IMR-90 (cell line): ENCODE measurements around the gene TSNAXIP1. TPM values are rescaled to one million over a fixed set of nuclear protein-coding genes. Genes with fewer than 3 reads are reported as not detected.

Source experiments
- ATAC-seq: fragments of 200-7000 bp; cut with Tn5 transposase; 2 replicates; pipeline ENCODE4 v1.9.1; 2020; ENCODE audit warnings: low read depth, mild to moderate bottlenecking, moderate library complexity
- BruUV-seq: library from RNA; stranded (reverse); fragments of 400-500 nt; replicated peaks from 2 replicates; lab custom pipeline; 2021; lab: Mats Ljungman, UMichigan
- CTCF ChIA-PET: fragments of 300-600 bp; formaldehyde crosslinking; extraction: SDS; loops from one replicate; lab custom pipeline; 2021; ENCODE audit warnings: antibody characterized with exemption; lab: Yijun Ruan, JAX
- POLR2A ChIA-PET: fragments of 300-600 bp; sonication (Branson Sonifier 250); formaldehyde crosslinking; loops from one replicate; lab custom pipeline; 2022; ENCODE audit warnings: antibody characterized with exemption; ENCODE audit not compliant: unreplicated experiment; lab: Charles Lee
- DNase-seq: peaks from one replicate; pipeline ENCODE4 v3.0.0; 2013
- H2AFZ ChIP-seq: replicated peaks from 2 replicates; pipeline ENCODE3; 2013; ENCODE audit warnings: low read length, mild to moderate bottlenecking; ENCODE audit not compliant: poor library complexity
- H2AK5ac ChIP-seq: 2 replicates; pipeline ENCODE4 v1.6.1; 2013; ENCODE audit warnings: low read depth, low read length, inconsistent platforms
- H2AK9ac ChIP-seq: replicated peaks from 2 replicates; pipeline ENCODE3; 2013; ENCODE audit warnings: mild to moderate bottlenecking, low read depth, low read length, moderate library complexity; ENCODE audit not compliant: poor library complexity
- H2BK120ac ChIP-seq: 2 replicates; pipeline ENCODE4 v1.6.1; 2013; ENCODE audit warnings: low read depth, low read length, inconsistent platforms
- H2BK15ac ChIP-seq: 3 replicates; pipeline ENCODE4 v1.6.1; 2013; ENCODE audit warnings: low read depth, low read length, inconsistent platforms
- H2BK20ac ChIP-seq: 2 replicates; pipeline ENCODE4 v1.6.1; 2013; ENCODE audit warnings: low read depth, mild to moderate bottlenecking, inconsistent platforms, low read length, moderate library complexity
- H2BK5ac ChIP-seq: 2 replicates; pipeline ENCODE4 v1.6.1; 2013; ENCODE audit warnings: mild to moderate bottlenecking, low read depth, low read length, inconsistent platforms; ENCODE audit not compliant: poor library complexity, severe bottlenecking
- H3K14ac ChIP-seq: replicated peaks from 2 replicates; pipeline ENCODE4 v1.6.1; 2013; ENCODE audit warnings: low read depth, low read length, inconsistent platforms
- H3K18ac ChIP-seq: 2 replicates; pipeline ENCODE4 v1.6.1; 2013; ENCODE audit warnings: low read depth, low read length, control low read depth
- H3K23ac ChIP-seq: 2 replicates; pipeline ENCODE4 v1.6.1; 2013; ENCODE audit warnings: low read depth, low read length, inconsistent platforms
- H3K27ac ChIP-seq: 2 replicates; pipeline ENCODE4 v1.5.1; 2013; ENCODE audit warnings: mild to moderate bottlenecking, control low read depth, low read length; ENCODE audit not compliant: insufficient read depth
- H3K27me3 ChIP-seq: 2 replicates; pipeline ENCODE4 v1.6.1; 2013; ENCODE audit warnings: low read length; ENCODE audit not compliant: control insufficient read depth, insufficient read depth
- H3K36me3 ChIP-seq: 2 replicates; pipeline ENCODE4 v1.6.1; 2013; ENCODE audit warnings: low read length, mixed read lengths; ENCODE audit not compliant: control insufficient read depth, insufficient read depth
- H3K4ac ChIP-seq: 2 replicates; pipeline ENCODE4 v1.6.1; 2013; ENCODE audit warnings: low read depth, low read length, inconsistent platforms
- H3K4me1 ChIP-seq: 2 replicates; pipeline ENCODE4 v1.6.1; 2013; ENCODE audit warnings: low read length, mixed read lengths; ENCODE audit not compliant: control insufficient read depth, insufficient read depth
- H3K4me2 ChIP-seq: 2 replicates; pipeline ENCODE4 v1.6.1; 2013; ENCODE audit warnings: low read depth, mild to moderate bottlenecking, control low read depth, low read length, moderate library complexity
- H3K4me3 ChIP-seq: 2 replicates; pipeline ENCODE4 v1.5.1; 2013; ENCODE audit warnings: low read depth, mild to moderate bottlenecking, control low read depth, low read length, moderate library complexity; ENCODE audit not compliant: insufficient read depth
- H3K56ac ChIP-seq: 2 replicates; pipeline ENCODE4 v1.6.1; 2013; ENCODE audit warnings: low read length, inconsistent platforms; ENCODE audit not compliant: insufficient read depth; ENCODE audit errors: extremely low read depth
- H3K79me1 ChIP-seq, 2 experiments: 2 replicates each; pipeline ENCODE4 v1.6.1; 2013; ENCODE audit warnings: low read length in 2 of 2, inconsistent platforms in 1 of 2, low read depth in 1 of 2
- H3K9ac ChIP-seq: 2 replicates; pipeline ENCODE4 v1.6.1; 2013; ENCODE audit warnings: low read depth, low read length, control low read depth
- H3K9me1 ChIP-seq: 2 replicates; pipeline ENCODE4 v1.6.1; 2013; ENCODE audit warnings: low read length, inconsistent platforms; ENCODE audit not compliant: insufficient read depth
- H3K9me3 ChIP-seq: 2 replicates; pipeline ENCODE4 v1.6.1; 2013; ENCODE audit warnings: low read length; ENCODE audit not compliant: control insufficient read depth, insufficient read depth
- H4K20me1 ChIP-seq: 2 replicates; pipeline ENCODE4 v1.6.1; 2013; ENCODE audit warnings: low read length, inconsistent platforms; ENCODE audit not compliant: insufficient read depth
- H4K5ac ChIP-seq: 2 replicates; pipeline ENCODE4 v1.6.1; 2013; ENCODE audit warnings: mild to moderate bottlenecking, low read depth, low read length, control low read depth
- H4K8ac ChIP-seq, 2 experiments: 2 replicates each; pipeline ENCODE4 v1.6.1; 2013; ENCODE audit warnings: low read depth in 2 of 2, low read length in 2 of 2, control low read depth in 1 of 2, inconsistent platforms in 1 of 2
- H4K91ac ChIP-seq: 2 replicates; pipeline ENCODE4 v1.6.1; 2013; ENCODE audit warnings: low read depth, low read length, inconsistent platforms; ENCODE audit not compliant: insufficient read depth
- MAZ ChIP-seq: IDR thresholded peaks from 2 replicates; pipeline ENCODE4 v1.6.1; 2012; ENCODE audit warnings: low read depth, mild to moderate bottlenecking, low read length, improper control_type of control experiment, moderate library complexity, borderline replicate concordance
- MXI1 ChIP-seq: IDR thresholded peaks from 2 replicates; pipeline ENCODE4 v1.6.1; 2012; ENCODE audit warnings: low read depth, mild to moderate bottlenecking, low read length, moderate library complexity, borderline replicate concordance
- POLR2A ChIP-seq: IDR thresholded peaks from 2 replicates; pipeline ENCODE4 v1.6.1; 2012; ENCODE audit warnings: mild to moderate bottlenecking, low read depth, low read length
- RAD21 ChIP-seq: IDR thresholded peaks from 2 replicates; pipeline ENCODE4 v1.6.1; 2012; ENCODE audit warnings: low read length, improper control_type of control experiment
- WGBS, 2 experiments: methylation state at CpG; one replicate each; pipeline versions ENCODE4 v1.1.5 to v1.1.7; 2013; ENCODE audit warnings: missing lambda C conversion rate in 2 of 2; ENCODE audit not compliant: insufficient read length in 1 of 2; ENCODE audit errors: extremely low coverage in 2 of 2; 5-methylcytosine and 5-hydroxymethylcytosine counted together
- dilution Hi-C: fragments of 300-500 bp; cut with HindIII; formaldehyde crosslinking; loops from one replicate; pipeline ENCODE4 v1.14.3; 2018; ENCODE audit warnings: low sequenced_read_pairs; ENCODE audit not compliant: unreplicated experiment
- in situ Hi-C: fragments of 300-500 bp; cut with MboI; formaldehyde crosslinking; loops from 3 replicates; pipeline ENCODE4 v1.14.3; 2019; ENCODE audit warnings: low sequenced_read_pairs, inconsistent platforms, mixed read lengths
- intact Hi-C: fragments of 100-400 bp; cut with micrococcal nuclease; formaldehyde crosslinking; loops from 2 replicates; pipeline ENCODE4 v1.10.0; 2022
- polyA plus RNA-seq, 3 experiments: library from polyadenylated mRNA; depleted of rRNA; stranded (reverse); fragments of >200 nt; gene quantifications; 2 replicates each; pipeline ENCODE4 v1.2.3, GENCODE V29; 2012; ENCODE audit warnings: low replicate concordance in 1 of 3
- total RNA-seq: library from RNA; depleted of rRNA; stranded (reverse); fragments of >200 nt; gene quantifications from 2 replicates; pipeline ENCODE4 v1.2.3, GENCODE V29; 2012

The TSNAXIP1 gene
- total and polyA plus RNA-seq, 2 of the 4 experiments (the other 2 are of a cell fraction), result 0.72 to 1.4 TPM

GRCh38 chr16:67847064-67847861 lies 40.6 kb downstream of the TSNAXIP1 start, which contains the start of gene CENPT:
TSS of gene CENPT (minus strand) at chr16:67847693. CDS start at chr16:67833859, 13,834 bp downstream.
- H4K91ac ChIP-seq, result peak within 1 kb of the TSS; percentile 73
- dilution Hi-C loops (no loop called here), in situ Hi-C loops (no loop called here), intact Hi-C loops (loop anchor here (2.0 kb wide), 1 partner anchor 26 kb away; the partner anchor contains the start of gene EDC4)
- peak within 1 kb of the TSS; percentile 94 for H2AFZ ChIP-seq
- 1% methylated on average over 21 of the region's 62 CpGs; no CpG with 5 or more reads in 1 of the 2 experiments for WGBS, 2 experiments
- TF ChIP-seq MXI1 (peak; percentile 62; the same call in 1 of the 2 replicates), POLR2A (peak; percentile 65), RAD21 (0 out of 2 replicates have a peak, but pooled peaks have one; percentile 6), MAZ (no peak)
- H2BK15ac ChIP-seq, result peak within 1 kb of the TSS; percentile 48; the same call in 1 of the 3 replicates
- H3K27me3 ChIP-seq, result no peaks in the 10 kb centered on the region
- DNase-seq (peak; percentile 64), ATAC-seq (peak; percentile 50)
- TSS peak; percentile 33 for BruUV-seq
- H3K4me2 ChIP-seq, result peak within 1 kb of the TSS; percentile 96
- peak within 1 kb of the TSS; percentile 95 for H3K9ac ChIP-seq
- H3K4me3 ChIP-seq, result peak within 1 kb of the TSS; percentile 53
- ChIA-PET CTCF (no interaction called here), POLR2A (no interaction called here)
- no peak within 1 kb of the TSS; the same call in 1 of the 2 replicates for H2BK20ac ChIP-seq
- H3K18ac ChIP-seq, result peak within 1 kb of the TSS; percentile 70
- H3K23ac ChIP-seq, result peak within 1 kb of the TSS; percentile 76; the same call in 1 of the 2 replicates
- H4K5ac ChIP-seq, result peak within 1 kb of the TSS; percentile 61
- peak within 1 kb of the TSS; percentile 92 for H3K4ac ChIP-seq
- peak within 1 kb of the TSS; percentile 79 for H2AK5ac ChIP-seq
- H2AK9ac ChIP-seq, result peak within 1 kb of the TSS; percentile 100
- peak within 1 kb of the TSS; percentile 72 for H3K56ac ChIP-seq
- peaks cover 56% of the 10 kb centered on the region for H4K20me1 ChIP-seq
- H3K14ac ChIP-seq, result peak within 1 kb of the TSS; percentile 91
- H3K36me3 ChIP-seq, result 0 out of 2 replicates have a peak, but pooled peaks cover 2% of the 10 kb centered on the region
- peak within 1 kb of the TSS; percentile 98 for H3K27ac ChIP-seq
- H3K4me1 ChIP-seq, result peaks cover 13% of the 10 kb centered on the region
- H4K8ac ChIP-seq, result peak within 1 kb of the TSS; percentile 83 to 95
- H3K9me3 ChIP-seq, result no peaks in the 10 kb centered on the region
- H3K79me1 ChIP-seq, result peaks cover 24 to 69% of the 10 kb centered on the region in 2 experiments
- peak within 1 kb of the TSS; percentile 91 for H2BK5ac ChIP-seq
- peaks cover 17% of the 10 kb centered on the region for H3K9me1 ChIP-seq
- H2BK120ac ChIP-seq, result peak within 1 kb of the TSS; percentile 67
